GM11168 (cell line): ENCODE measurements around the gene MPEG1.

Experiments
- in situ Hi-C: fragments of 300-500 bp; cut with MboI; formaldehyde crosslinking; loops from one replicate; pipeline ENCODE4 v1.12.0; 2022; ENCODE audit warnings: low sequenced_read_pairs; ENCODE audit not compliant: unreplicated experiment

Gene MPEG1

DNA sequence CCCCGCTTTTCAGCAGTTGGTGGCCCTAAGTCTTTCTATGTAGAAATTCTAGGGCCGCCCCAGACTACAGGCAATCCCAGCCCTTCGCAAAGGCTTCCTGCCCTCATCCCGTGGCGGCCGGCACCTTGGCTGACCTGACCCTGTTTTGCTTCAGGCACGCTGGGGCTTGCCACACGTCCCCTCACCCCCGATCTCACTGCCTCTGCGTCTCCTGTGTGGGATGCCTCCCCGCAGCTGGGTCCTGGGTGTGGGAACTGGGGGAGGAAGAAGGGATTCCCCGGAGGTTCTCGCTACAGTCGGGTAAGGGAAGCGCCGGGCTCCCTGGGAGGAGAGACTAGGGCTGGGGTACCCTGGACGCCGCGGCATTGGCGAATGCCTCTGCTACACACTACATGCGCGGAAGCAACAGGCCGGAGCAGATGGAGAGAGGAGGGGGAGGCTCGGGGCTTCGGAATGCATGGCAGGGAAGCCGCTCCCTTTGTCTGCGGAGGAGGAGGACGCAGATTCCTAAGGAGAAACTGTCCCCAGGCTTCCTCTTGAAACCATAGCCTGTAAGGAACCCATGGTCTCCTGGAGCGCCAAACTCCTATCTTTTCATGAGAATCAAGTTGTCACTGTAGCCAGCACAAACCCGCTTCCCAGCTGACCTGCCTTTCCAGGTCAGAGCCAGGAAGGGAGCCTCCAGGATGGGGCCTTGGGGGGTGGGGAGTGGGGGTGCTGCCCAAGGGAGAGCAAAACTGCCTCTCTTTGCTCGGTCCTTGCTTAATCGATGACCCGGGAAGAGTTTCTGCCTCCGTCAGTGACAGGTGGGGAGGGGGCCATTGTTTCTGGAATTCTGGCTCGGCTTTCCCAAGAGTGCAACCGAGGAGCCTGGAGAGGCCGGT lies 39.4 kb downstream of the MPEG1 start:
- in situ Hi-C loops: loop anchor here (10.0 kb wide), 1 partner anchor 251 kb away; the partner anchor contains the start of gene OR5A2

DNA sequence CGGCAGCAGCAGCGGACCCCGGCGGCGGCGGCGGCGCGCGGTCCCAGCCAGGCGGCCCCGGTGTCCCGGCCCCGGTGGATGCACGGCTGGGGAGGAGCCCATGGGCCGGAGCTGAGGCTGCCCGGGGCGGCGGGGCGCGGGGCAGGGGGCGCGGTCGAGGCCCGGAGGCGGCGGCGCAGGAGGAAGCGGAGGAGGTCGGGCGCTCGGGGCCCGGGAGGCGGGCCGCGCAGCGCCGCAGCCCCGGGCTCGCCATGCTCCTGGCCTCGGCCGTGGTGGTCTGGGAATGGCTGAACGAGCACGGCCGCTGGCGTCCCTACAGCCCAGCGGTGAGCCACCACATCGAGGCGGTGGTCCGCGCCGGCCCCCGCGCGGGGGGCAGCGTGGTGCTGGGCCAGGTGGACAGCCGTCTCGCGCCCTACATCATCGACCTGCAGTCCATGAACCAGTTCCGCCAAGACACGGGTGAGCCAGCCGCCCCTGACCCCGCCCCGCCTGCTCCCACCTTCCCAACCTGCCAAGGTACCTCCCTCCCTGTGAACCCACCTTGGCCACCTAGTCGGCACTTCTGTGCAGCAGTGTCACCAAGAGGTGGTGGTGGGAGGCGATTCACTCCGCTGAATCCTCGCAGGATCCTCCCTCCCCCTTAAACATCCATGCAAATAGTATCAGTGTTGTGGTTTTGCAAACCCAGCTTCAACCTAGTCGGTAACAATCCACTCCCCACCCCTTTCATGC lies 40.2 kb downstream of the MPEG1 start:
- in situ Hi-C loops: loop anchor here (10.0 kb wide), 1 partner anchor 252 kb away; the partner anchor contains the start of gene OR5A2

DNA sequence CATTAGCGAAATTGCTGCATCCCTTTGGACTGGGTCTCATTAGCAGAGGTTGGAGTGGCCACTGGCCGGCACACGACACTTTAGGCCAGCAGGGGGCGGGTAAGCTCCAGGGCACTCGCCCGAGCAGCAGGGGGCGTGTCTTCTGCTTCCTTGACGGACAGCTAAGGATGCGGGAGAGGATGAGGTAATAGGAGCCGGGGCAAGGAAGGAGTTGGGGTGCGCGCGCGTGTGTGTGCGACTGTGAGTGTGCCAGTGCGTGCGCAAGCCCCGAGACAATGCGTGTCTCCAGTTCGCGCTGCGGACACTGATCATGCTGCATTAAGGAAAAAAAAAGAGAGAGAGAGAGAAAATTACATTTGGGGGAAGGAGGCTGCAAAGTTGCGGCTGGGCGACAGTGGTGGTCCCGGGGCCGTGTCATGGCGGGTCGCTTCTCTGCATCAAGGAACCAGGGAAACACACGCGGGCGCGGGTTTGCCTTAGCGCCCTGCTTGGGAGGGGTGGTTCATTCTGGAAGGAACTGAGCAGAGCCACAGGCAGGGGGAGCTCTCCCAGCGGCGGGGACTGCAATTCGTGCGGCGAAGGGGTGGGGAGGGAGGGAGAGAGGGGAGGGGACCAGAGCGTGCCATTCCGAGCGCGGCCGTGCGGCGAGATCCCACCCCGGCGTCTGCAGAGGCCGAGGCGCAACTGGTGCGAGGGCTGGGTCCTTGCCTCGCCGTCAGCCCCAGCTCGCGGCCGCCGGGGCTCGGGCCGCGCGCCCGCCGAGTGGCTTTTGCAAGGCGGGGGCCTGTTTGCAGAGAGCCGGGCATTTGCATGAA lies 41.0 kb downstream of the MPEG1 start, which contains the start of gene DTX4:
DTX4 (plus strand) TSS at position 625 of the 815 bp plus-strand sequence. CDS start 464 bp downstream, outside the sequence.
- in situ Hi-C loops: loop anchor here (10.0 kb wide), 1 partner anchor 253 kb away; the partner anchor contains the start of gene OR5A2

DNA sequence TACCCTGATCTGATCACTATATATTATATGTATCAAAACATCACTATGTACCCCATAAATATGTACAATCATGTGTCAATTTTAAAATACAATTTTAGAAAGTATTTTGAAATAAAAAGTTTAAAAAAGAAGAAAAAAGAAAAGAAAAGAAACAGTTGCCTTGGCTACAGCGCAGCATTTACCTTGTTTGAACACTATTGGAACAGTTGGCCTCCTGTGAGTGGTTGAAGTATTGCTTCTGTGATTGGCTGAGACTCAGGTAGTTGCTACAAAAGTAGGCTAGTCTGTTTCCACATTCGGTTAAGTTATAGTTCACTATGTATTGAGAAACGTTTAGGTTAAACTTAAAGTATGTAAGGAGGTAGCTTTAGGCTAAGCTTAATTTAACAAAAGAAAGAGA lies 48.7 kb downstream of the MPEG1 start:
- in situ Hi-C loops: no loop called here
